Testis (tissue), 2 donors: ENCODE measurements around the gene DENND5B.

Source experiments
- CTCF ChIP-seq, 3 experiments: fragments of 450-650 bp in 2 of 3; fragments of 200-600 bp in 1 of 3; sonication (generic) in 1 of 3; IDR thresholded peaks; one replicate each; pipeline ENCODE4 v1.5.1; 2016 to 2019; ENCODE audit warnings: antibody characterized with exemption in 3 of 3, mild to moderate bottlenecking in 2 of 3, moderate library complexity in 1 of 3
- POLR2A ChIP-seq: fragments of 450-650 bp; IDR thresholded peaks from one replicate; pipeline ENCODE4 v1.6.1; 2017; ENCODE audit warnings: antibody characterized with exemption, mild to moderate bottlenecking, moderate library complexity

GRCh38 chr12:31567029-31567428, 23.9 kb downstream of the DENND5B start:
- TF ChIP-seq CTCF (IDR thresholded peaks at IDR 0.05) (no peak), POLR2A (no peak)
